ENCODE results near the gene CD8B.

The CD8B gene

DNA sequence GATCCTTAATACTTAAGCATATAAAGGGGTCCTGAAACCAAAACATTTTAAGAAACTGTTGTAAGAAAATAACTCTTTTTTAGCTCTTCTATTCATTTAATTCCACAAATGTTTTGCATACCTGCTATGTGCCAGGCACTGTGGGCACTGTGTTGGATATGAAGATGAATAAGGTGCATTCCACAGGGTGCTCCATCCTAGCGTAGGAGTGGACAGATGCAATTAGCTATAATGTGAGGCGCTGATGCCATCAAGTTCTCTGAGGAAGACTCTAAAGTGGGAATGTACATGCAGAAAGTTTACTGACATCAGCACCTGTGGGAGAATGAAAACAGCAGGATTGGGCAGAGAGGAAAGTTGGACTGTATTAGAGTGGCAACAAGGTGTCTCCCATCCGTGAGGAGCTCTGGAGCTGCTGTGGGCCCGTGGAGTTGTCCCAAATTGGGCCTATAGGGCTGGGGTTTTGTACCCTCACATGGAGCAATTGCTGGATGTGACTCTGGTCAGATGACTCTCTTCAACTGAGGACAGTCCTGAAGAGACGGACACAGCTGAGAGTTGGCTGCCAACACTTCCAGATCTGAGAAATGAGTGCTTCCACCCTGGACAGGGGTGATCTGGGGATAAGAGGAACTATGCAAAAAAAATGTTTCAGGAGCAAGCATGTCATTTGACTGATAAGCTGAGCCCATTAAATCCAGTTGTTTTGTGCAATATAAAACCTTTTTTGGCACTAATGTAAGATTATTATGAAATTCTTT, 93.3 kb downstream of the CD8B start:
- DNase-seq = no peak
